ENCODE measurements around the gene ZNF224. TPM values are rescaled to one million over a fixed set of nuclear protein-coding genes. Genes with fewer than 3 reads are reported as not detected.

Gene ZNF224
- total RNA-seq, 1 experiment from 2014 or later: 17.8 TPM

DNA sequence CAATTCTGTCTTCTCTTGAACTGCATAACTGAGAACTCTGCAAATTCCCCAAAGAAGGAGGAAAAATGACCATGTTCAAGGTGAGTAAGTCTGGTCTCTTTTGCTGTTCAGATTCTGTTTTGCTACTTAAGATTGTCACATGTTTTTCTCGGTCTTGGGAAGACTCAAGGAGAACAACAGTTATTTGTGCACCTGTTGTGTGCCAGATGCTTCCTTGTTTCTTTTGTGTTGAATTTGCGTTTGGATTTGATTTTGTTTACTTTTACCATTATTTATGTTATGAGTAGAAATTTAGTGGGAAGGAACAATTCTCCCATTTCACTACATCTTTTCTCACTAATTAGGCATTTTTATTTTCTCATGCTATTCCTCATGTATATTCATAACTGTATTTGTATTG, 17.8 kb upstream of the ZNF224 start:
- TF ChIP-seq, protein P1, sequence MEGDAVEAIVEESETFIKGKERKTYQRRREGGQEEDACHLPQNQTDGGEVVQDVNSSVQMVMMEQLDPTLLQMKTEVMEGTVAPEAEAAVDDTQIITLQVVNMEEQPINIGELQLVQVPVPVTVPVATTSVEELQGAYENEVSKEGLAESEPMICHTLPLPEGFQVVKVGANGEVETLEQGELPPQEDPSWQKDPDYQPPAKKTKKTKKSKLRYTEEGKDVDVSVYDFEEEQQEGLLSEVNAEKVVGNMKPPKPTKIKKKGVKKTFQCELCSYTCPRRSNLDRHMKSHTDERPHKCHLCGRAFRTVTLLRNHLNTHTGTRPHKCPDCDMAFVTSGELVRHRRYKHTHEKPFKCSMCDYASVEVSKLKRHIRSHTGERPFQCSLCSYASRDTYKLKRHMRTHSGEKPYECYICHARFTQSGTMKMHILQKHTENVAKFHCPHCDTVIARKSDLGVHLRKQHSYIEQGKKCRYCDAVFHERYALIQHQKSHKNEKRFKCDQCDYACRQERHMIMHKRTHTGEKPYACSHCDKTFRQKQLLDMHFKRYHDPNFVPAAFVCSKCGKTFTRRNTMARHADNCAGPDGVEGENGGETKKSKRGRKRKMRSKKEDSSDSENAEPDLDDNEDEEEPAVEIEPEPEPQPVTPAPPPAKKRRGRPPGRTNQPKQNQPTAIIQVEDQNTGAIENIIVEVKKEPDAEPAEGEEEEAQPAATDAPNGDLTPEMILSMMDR (IDR thresholded peaks at IDR 0.05; ENCODE audit: unreplicated experiment): no peak
- Mint-ChIP-seq H3K4me1 (ENCODE audit: insufficient read depth, unreplicated experiment) (peaks cover 12% of the 10 kb centered on the region), H3K9me3 (ENCODE audit: unreplicated experiment) (peaks cover 5% of the 10 kb centered on the region), H3K36me3 (ENCODE audit: insufficient read depth, unreplicated experiment) (peaks cover 21% of the 10 kb centered on the region), H3K27me3 (ENCODE audit: insufficient read depth, unreplicated experiment) (no peaks in the 10 kb centered on the region), H3K27ac (ENCODE audit: low read depth, unreplicated experiment) (no peak overlapping the region), H3K4me3 (ENCODE audit: unreplicated experiment) (no peak overlapping the region)
- intact Hi-C loops (cut with micrococcal nuclease): no loop called here
- ChIA-PET CTCF (no interaction called here), POLR2A (no interaction called here)
- BruUV-seq (replicated peaks): no TSS peak
- DNase-seq (ENCODE audit: unreplicated experiment): no peak

DNA sequence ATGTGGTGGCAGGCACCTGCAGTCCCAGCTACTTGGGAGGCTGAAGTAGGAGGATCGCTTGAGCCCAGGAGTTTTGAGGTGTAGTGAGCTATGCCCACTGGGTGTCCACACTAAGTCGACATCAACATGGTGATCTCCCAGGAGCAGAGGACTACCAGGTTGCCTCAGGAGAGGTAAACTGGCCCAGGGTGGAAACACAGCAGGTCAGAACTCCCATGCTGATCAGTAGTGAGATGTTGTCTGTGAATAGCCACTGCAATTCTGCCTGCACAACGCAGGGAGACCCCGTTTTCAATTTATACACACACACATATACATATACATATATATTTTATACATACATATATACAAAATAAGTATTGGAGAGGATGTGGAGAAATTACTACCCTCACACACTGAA, 2.1 kb upstream of the ZNF224 start:
- H3K4me1 Mint-ChIP-seq (ENCODE audit: insufficient read depth, unreplicated experiment): peaks cover 6% of the 10 kb centered on the region
- peaks cover 9% of the 10 kb centered on the region for H3K36me3 Mint-ChIP-seq (ENCODE audit: insufficient read depth, unreplicated experiment)
- no peaks in the 10 kb centered on the region for H3K27me3 Mint-ChIP-seq (ENCODE audit: insufficient read depth, unreplicated experiment)
- TF ChIP-seq, protein P1 (IDR thresholded peaks at IDR 0.05; ENCODE audit: unreplicated experiment): no peak
- ChIA-PET CTCF (interaction anchor here (1.1 kb wide), 1 partner anchor 22 kb away, joined by 3 read pairs; no protein-coding TSS in a partner anchor), POLR2A (interaction anchor here (1.4 to 1.5 kb wide), 2 partner anchors 20 to 73 kb away, joined by 3 to 5 read pairs; partner anchors contain the start of genes ZNF226 and ZNF284)
- no peak overlapping the region for H3K4me3 Mint-ChIP-seq (ENCODE audit: unreplicated experiment)
- no peak overlapping the region for H3K27ac Mint-ChIP-seq (ENCODE audit: low read depth, unreplicated experiment)
- no TSS peak for BruUV-seq (replicated peaks)
- DNase-seq (ENCODE audit: unreplicated experiment): no peak
- H3K9me3 Mint-ChIP-seq (ENCODE audit: unreplicated experiment): no peaks in the 10 kb centered on the region
- intact Hi-C loops (cut with micrococcal nuclease): loop anchor here (5.0 to 10.0 kb wide), 2 partner anchors 90 to 263 kb away; partner anchors contain the start of genes ZNF112 and ZNF230

DNA sequence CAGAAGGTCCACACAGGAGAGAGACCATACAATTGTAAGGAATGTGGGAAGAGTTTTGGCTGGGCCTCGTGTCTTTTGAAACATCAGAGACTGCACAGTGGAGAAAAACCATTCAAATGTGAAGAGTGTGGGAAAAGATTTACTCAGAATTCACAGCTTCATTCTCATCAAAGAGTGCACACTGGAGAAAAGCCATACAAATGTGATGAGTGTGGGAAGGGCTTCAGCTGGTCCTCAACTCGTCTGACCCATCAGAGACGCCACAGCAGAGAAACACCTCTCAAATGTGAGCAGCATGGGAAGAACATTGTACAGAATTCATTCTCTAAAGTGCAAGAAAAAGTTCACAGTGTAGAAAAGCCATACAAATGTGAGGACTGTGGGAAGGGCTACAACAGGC, 13.6 kb downstream of the ZNF224 start:
- H3K4me1 Mint-ChIP-seq (ENCODE audit: insufficient read depth, unreplicated experiment): no peaks in the 10 kb centered on the region
- CTCF ChIA-PET: no interaction called here
- POLR2A ChIA-PET: interaction anchor here (1.6 kb wide), 1 partner anchor 13 kb away, joined by 7 read pairs; no protein-coding TSS in a partner anchor
- DNase-seq (ENCODE audit: unreplicated experiment): no peak
- TSS peak; percentile 12 for BruUV-seq (replicated peaks)
- no peak overlapping the region for H3K27ac Mint-ChIP-seq (ENCODE audit: low read depth, unreplicated experiment)
- H3K4me3 Mint-ChIP-seq (ENCODE audit: unreplicated experiment): no peak overlapping the region
- intact Hi-C loops (cut with micrococcal nuclease): no loop called here
- H3K36me3 Mint-ChIP-seq (ENCODE audit: insufficient read depth, unreplicated experiment): peaks cover 58% of the 10 kb centered on the region
- TF ChIP-seq, protein P1 (IDR thresholded peaks at IDR 0.05; ENCODE audit: unreplicated experiment): no peak
- no peaks in the 10 kb centered on the region for H3K27me3 Mint-ChIP-seq (ENCODE audit: insufficient read depth, unreplicated experiment)
- H3K9me3 Mint-ChIP-seq (ENCODE audit: unreplicated experiment): peaks cover 27% of the 10 kb centered on the region

DNA sequence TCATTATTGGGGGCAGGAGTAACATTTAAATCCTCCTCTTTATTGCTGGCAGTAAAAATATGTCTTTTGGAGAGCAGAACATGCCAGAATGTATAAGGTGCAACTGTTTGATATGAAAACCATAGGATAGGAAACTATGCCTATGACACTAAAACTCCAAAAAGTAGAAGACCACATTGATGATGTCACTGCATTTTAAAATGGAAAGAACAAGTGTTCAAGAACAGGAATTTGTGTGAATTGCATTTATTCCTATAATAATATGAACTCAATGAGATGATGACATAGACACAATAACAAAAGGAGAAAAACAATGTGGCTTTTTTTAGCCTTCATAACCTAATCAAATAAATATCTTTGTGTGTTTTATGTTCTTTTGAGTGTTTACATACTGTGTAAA, 15.3 kb downstream of the ZNF224 start:
- TF ChIP-seq, protein P1 (IDR thresholded peaks at IDR 0.05; ENCODE audit: unreplicated experiment): no peak

More for the DNA sequence above, 15.3 kb downstream of the ZNF224 start:
- BruUV-seq (replicated peaks): no TSS peak
- Mint-ChIP-seq H3K4me1 (ENCODE audit: insufficient read depth, unreplicated experiment) (peaks cover 4% of the 10 kb centered on the region), H3K4me3 (ENCODE audit: unreplicated experiment) (no peak overlapping the region), H3K9me3 (ENCODE audit: unreplicated experiment) (peaks cover 27% of the 10 kb centered on the region), H3K27ac (ENCODE audit: low read depth, unreplicated experiment) (no peak overlapping the region), H3K36me3 (ENCODE audit: insufficient read depth, unreplicated experiment) (peaks cover 41% of the 10 kb centered on the region), H3K27me3 (ENCODE audit: insufficient read depth, unreplicated experiment) (no peaks in the 10 kb centered on the region)
- no peak for DNase-seq (ENCODE audit: unreplicated experiment)
- intact Hi-C loops (cut with micrococcal nuclease): no loop called here
- ChIA-PET CTCF (no interaction called here), POLR2A (interaction anchor here (0.6 to 5.4 kb wide), 2 partner anchors 14 to 295 kb away, joined by 3 to 42 read pairs; partner anchors contain the start of gene ZNF224)

All from MCF 10A (cell line).